Activated CD4-positive, alpha-beta T cell treated with anti-CD3 and anti-CD28 coated beads, Interleukin-2, amount 10 ng/mL, durations not matched to agents 7 days and 5 days (primary cell): ENCODE measurements around the gene RHBDF1. TPM values are rescaled to one million over a fixed set of nuclear protein-coding genes. Genes with fewer than 3 reads are reported as not detected.
"Not testable (repeated sequence)": the region's sequence is repeated elsewhere in the genome, so short reads cannot be mapped to it uniquely, and the experiment has no call there.

Experiments
- CTCF ChIA-PET: fragments of 350-600 bp; sonication (Branson Sonifier 250); formaldehyde crosslinking; loops from one replicate; lab custom pipeline; 2021; ENCODE audit warnings: antibody characterized with exemption; lab: Charles Lee
- POLR2A ChIA-PET: fragments of 350-600 bp; sonication (Branson Sonifier 250); formaldehyde crosslinking; loops from one replicate; lab custom pipeline; 2021; ENCODE audit warnings: antibody characterized with exemption; lab: Charles Lee
- DNase-seq: peaks from one replicate; pipeline ENCODE4 v3.0.0-alpha.2; 2020
- H3K27ac Mint-ChIP-seq: one replicate; pipeline ENCODE4 v1.8.0; 2021; ENCODE audit warnings: mild to moderate bottlenecking, moderate library complexity, mixed read lengths
- H3K27me3 Mint-ChIP-seq: one replicate; pipeline ENCODE4 v1.8.0; 2021; ENCODE audit warnings: mixed read lengths
- H3K36me3 Mint-ChIP-seq: one replicate; pipeline ENCODE4 v1.8.0; 2021; ENCODE audit warnings: low read depth, mixed read lengths
- H3K4me1 Mint-ChIP-seq: one replicate; pipeline ENCODE4 v1.8.0; 2021; ENCODE audit warnings: mixed read lengths
- H3K4me3 Mint-ChIP-seq: one replicate; pipeline ENCODE4 v1.8.0; 2021; ENCODE audit warnings: mild to moderate bottlenecking, moderate library complexity, mixed read lengths
- H3K9me3 Mint-ChIP-seq: one replicate; pipeline ENCODE4 v1.8.0; 2021; ENCODE audit warnings: mixed read lengths
- total RNA-seq, 2 experiments: library from RNA; stranded (reverse); gene quantifications; one replicate each; pipeline ENCODE4 v1.2.3, GENCODE V29; 2021

The RHBDF1 gene
- total RNA-seq, 2 experiments from 2014 or later, result 0.10 TPM; not detected in 1

- Mint-ChIP-seq H3K4me1 (peaks cover 34% of the 10 kb centered on the region), H3K9me3 (no peaks in the 10 kb centered on the region), H3K4me3 (no peak overlapping the region), H3K27ac (no peak overlapping the region), H3K27me3 (no peaks in the 10 kb centered on the region), H3K36me3 (peaks cover 51% of the 10 kb centered on the region)
- ChIA-PET POLR2A (no interaction called here), CTCF (interaction anchor here (3.4 kb wide), 1 partner anchor 18 kb away, joined by 10 read pairs; no protein-coding TSS in a partner anchor)
- DNase-seq, result no peak
Measured at GRCh38 chr16:47234-47633, 25.2 kb downstream of the RHBDF1 start.

DNA sequence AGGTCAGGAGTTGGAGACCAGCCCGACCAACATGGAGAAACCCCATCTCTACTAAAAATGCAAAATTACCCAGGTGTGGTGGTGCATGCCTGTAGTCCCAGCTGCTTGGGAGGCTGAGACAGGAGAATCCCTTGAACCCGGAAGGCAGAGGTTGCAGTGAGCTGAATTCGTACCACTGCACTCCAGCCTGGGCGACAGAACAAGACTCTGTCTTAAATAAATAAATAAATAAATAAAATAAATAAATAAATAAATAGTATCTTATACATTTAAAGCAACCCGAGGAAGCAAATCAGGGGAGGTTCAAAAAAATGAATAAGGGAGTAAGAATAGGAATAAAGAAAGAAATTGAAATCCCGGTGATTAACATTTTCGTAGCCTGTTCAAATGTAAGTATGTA, 25.9 kb downstream of the RHBDF1 start:
- H3K36me3 Mint-ChIP-seq, result peaks cover 56% of the 10 kb centered on the region
- H3K4me3 Mint-ChIP-seq, H3K27me3 Mint-ChIP-seq, H3K9me3 Mint-ChIP-seq, POLR2A ChIA-PET, DNase-seq, H3K27ac Mint-ChIP-seq: not testable (repeated sequence)
- peaks cover 35% of the 10 kb centered on the region for H3K4me1 Mint-ChIP-seq
- CTCF ChIA-PET, result interaction anchor here (3.4 kb wide), 1 partner anchor 19 kb away, joined by 10 read pairs; no protein-coding TSS in a partner anchor

DNA sequence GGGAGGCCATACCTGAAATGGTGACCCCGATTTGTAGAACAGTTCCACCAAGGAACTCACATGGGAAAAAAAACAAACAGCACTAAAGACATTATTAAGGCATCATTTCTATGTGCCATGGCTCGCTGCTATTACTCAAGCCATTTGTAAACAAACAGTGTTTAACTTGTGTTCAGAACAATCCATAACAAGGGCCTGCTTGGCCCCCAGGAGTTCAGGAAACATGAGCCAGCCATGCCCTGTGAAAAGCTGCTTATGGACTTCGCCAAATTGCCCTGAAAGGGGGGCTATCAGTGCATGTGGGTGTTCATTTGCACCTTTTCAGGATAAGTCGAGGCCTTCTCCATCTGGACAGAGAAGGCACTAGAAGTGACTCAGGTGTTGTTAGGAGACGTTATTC, 27.0 kb downstream of the RHBDF1 start:
- no peak overlapping the region for H3K27ac Mint-ChIP-seq
- H3K36me3 Mint-ChIP-seq, result peaks cover 46% of the 10 kb centered on the region
- ChIA-PET POLR2A (no interaction called here), CTCF (interaction anchor here (1.4 kb wide), 1 partner anchor 52 kb away, joined by 6 read pairs; no protein-coding TSS in a partner anchor)
- no peak for DNase-seq
- peaks cover 25% of the 10 kb centered on the region for H3K4me1 Mint-ChIP-seq
- H3K27me3 Mint-ChIP-seq, result no peaks in the 10 kb centered on the region
- no peak overlapping the region for H3K4me3 Mint-ChIP-seq
- no peaks in the 10 kb centered on the region for H3K9me3 Mint-ChIP-seq

- H3K27me3 Mint-ChIP-seq, result no peaks in the 10 kb centered on the region
- H3K4me1 Mint-ChIP-seq, result peaks cover 24% of the 10 kb centered on the region
- H3K36me3 Mint-ChIP-seq, result peaks cover 43% of the 10 kb centered on the region
- no peaks in the 10 kb centered on the region for H3K9me3 Mint-ChIP-seq
- ChIA-PET CTCF (interaction anchor here (1.4 kb wide), 1 partner anchor 52 kb away, joined by 6 read pairs; no protein-coding TSS in a partner anchor), POLR2A (no interaction called here)
- no peak overlapping the region for H3K27ac Mint-ChIP-seq
- no peak for DNase-seq
- no peak overlapping the region for H3K4me3 Mint-ChIP-seq
Measured at GRCh38 chr16:44655-45054, 27.8 kb downstream of the RHBDF1 start.

DNA sequence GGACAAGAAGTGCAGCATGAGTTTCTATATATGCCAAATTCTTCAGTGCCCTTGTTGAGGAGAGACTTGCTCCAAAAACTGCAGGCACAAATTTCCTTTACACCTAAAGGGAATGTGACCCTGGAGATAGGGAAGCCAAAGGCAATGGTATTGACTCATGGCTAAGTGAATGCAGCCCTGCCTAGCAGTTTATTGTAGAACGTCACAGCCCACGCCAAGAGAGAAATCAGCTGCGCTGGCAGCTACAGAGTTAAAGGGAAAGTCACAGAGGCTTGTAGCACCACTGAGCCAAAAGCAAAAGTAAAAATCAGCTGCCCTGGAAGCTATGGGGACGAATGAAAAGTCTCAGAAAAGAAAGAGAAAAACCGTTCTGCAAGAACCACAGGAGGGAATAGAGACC, 29.1 kb downstream of the RHBDF1 start:
- ChIA-PET POLR2A (no interaction called here), CTCF (no interaction called here)
- Mint-ChIP-seq H3K27ac (no peak overlapping the region), H3K36me3 (peaks cover 45% of the 10 kb centered on the region), H3K27me3 (no peaks in the 10 kb centered on the region), H3K9me3 (no peaks in the 10 kb centered on the region), H3K4me3 (no peak overlapping the region), H3K4me1 (peaks cover 38% of the 10 kb centered on the region)
- DNase-seq, result no peak

DNA sequence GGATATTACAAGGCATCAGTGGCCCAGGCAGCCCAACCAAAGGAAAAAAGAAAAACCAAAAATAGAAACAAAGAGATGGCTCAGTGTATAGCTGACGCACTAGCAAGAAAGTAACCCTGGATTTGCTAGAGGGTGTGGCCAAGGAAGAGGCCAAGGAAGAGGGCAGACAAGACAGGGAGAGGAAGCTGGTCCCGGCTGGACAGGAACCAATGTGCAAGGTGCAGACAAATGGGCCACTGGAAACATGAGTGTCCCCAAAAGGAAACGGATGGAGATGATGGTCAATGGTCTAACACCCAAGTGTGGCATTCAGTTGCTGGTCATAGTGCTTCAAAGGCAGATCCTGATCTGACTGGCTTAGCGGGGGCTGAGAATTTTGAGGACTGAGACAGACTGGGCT, 29.7 kb downstream of the RHBDF1 start:
- Mint-ChIP-seq H3K27ac (peak overlapping the region; percentile 21), H3K4me3 (no peak overlapping the region), H3K4me1 (peaks cover 42% of the 10 kb centered on the region), H3K36me3 (peaks cover 41% of the 10 kb centered on the region), H3K9me3 (no peaks in the 10 kb centered on the region), H3K27me3 (no peaks in the 10 kb centered on the region)
- CTCF ChIA-PET, result no interaction called here
- POLR2A ChIA-PET, result interaction anchor here (0.6 kb wide), 1 partner anchor 336 kb away, joined by 3 read pairs; no protein-coding TSS in a partner anchor
- DNase-seq, result no peak

DNA sequence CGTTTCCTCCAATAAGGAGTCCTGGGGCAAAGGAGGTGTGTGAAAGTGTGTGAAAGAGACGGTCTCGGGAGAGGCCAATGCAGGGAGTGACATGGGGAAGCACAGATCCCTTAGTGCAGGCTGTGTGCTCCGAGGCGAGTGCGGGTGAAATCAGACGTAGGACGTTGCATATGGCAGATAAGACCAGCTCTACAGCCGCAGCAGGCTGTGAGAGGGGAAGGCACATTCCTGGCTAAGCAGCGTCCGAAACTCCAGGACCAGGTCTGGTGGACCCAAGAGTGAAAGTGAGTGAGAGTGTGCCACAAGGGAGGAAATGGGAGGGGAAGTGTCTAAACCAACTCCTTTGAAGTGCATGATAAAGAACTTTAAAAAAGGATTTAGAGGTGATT, 30.4 kb downstream of the RHBDF1 start:
- Mint-ChIP-seq H3K9me3 (no peaks in the 10 kb centered on the region), H3K27me3 (no peaks in the 10 kb centered on the region), H3K27ac (no peak overlapping the region), H3K36me3 (peaks cover 37% of the 10 kb centered on the region), H3K4me3 (no peak overlapping the region), H3K4me1 (peaks cover 44% of the 10 kb centered on the region)
- CTCF ChIA-PET, result no interaction called here
- no peak for DNase-seq
- POLR2A ChIA-PET, result no interaction called here

DNA sequence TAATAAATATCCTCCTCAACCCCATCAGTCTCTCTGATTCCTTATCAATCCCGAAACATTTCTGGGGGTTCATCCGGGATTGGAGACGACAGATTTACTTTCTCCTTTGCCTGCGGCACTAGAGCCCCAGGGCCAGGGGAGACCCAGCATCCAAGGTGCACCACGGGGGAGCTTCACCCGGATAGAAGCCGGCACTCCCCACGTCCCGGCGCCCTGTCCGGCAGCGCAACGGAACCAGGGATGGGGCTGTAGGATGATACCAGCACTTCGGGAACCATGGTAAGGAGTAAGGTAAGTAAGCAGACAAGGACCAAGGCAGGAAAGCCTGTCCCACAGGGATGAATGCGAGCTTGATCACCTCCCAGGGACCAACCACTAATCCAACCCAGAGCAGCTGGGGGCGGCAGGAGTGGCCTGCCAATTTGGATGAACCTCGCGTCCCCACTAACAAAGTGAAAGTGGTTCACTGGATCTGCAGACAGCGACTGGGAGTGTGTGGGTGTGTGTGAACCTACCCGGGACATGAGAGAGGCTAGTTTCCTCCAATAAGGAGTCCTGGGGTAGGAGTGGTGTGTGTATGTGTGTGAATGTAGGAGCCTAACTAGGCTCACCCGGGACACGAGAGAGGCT, 30.9 kb downstream of the RHBDF1 start:
- DNase-seq, result no peak
- H3K27ac Mint-ChIP-seq, result no peak overlapping the region
- H3K4me3 Mint-ChIP-seq, result no peak overlapping the region
- peaks cover 44% of the 10 kb centered on the region for H3K4me1 Mint-ChIP-seq
- ChIA-PET POLR2A (no interaction called here), CTCF (no interaction called here)
- H3K27me3 Mint-ChIP-seq, result no peaks in the 10 kb centered on the region
- peaks cover 36% of the 10 kb centered on the region for H3K36me3 Mint-ChIP-seq
- H3K9me3 Mint-ChIP-seq, result no peaks in the 10 kb centered on the region

DNA sequence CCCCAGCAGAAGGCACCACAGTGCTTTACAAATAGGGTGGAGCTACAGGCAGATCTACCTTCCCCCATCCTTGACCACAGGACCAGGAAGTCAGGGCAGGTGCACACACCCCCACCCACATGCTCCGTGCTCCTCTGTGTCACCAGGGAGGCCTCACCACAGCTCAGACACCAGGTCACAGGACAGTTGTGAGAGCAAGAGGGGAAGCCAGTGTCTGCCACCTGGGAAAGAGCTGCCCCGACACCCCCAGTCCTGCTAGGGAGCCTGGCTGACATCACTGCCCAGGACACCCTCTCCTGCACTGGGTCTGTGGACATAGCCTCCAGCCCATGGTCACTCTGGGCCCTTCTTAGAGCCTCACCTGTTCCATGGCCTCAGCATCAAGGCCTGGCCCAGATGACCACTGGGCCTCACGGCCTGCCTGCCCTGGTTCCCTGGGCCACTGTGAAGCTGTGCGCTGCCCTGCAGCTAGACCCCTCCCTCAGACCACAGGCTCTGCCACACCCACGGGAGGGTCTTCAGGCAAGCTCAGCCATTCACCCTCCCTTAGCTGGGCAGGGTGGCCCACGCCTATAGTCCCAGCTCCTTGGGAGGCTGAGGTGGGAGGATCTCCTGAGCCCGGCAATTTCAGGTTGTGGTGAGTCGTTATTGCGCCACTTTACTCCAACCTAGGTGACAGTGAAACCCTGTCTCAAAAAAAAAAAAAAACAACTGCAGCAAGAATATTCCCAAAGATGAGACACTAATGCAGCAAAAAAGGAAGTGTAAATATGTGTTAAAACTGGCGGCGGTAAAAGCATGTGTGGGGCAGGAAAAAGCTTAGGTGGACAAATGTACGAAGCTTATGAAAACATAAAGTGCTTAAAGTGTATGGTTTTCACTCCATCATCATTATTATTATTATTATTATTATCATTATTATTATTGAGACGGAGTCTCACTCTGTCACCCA, 33.2 kb downstream of the RHBDF1 start:
- peaks cover 51% of the 10 kb centered on the region for H3K4me1 Mint-ChIP-seq
- peak overlapping the region; percentile 85 for H3K27ac Mint-ChIP-seq
- H3K4me3 Mint-ChIP-seq, result no peak overlapping the region
- no peaks in the 10 kb centered on the region for H3K9me3 Mint-ChIP-seq
- POLR2A ChIA-PET, result no interaction called here
- CTCF ChIA-PET, result interaction anchor here (1.2 kb wide), 1 partner anchor 26 kb away, joined by 6 read pairs; no protein-coding TSS in a partner anchor
- peak; percentile 76 for DNase-seq
- H3K27me3 Mint-ChIP-seq, result no peaks in the 10 kb centered on the region
- peaks cover 33% of the 10 kb centered on the region for H3K36me3 Mint-ChIP-seq

DNA sequence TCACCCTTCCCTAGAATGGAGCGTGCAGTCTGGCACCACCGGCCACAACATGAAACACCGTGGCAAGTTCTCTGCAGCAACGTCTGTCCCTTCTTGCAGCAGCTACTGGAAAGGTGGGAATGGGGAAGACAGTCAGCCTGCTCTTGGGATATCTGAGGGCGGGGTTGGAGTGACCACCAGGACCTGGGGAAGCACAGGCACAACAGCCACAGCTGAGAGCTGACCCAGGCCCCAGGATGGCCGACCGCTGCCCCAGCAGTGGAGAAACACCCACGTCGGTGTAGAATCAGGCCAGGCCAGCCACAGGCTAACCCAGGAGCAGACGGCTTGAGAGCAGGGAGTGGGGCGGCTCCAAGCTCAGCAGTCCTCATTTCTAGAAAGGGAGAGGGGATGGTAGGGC, 34.2 kb downstream of the RHBDF1 start:
- CTCF ChIA-PET, H3K4me3 Mint-ChIP-seq, POLR2A ChIA-PET, H3K27me3 Mint-ChIP-seq, H3K9me3 Mint-ChIP-seq, DNase-seq: not testable (repeated sequence)
- Mint-ChIP-seq H3K27ac (peak overlapping the region; percentile 85), H3K4me1 (peaks cover 47% of the 10 kb centered on the region), H3K36me3 (peaks cover 26% of the 10 kb centered on the region)

- Mint-ChIP-seq H3K27ac (peak overlapping the region; percentile 9), H3K4me3 (no peak overlapping the region), H3K9me3 (no peaks in the 10 kb centered on the region), H3K36me3 (peaks cover 20% of the 10 kb centered on the region), H3K4me1 (peaks cover 40% of the 10 kb centered on the region), H3K27me3 (no peaks in the 10 kb centered on the region)
- no peak for DNase-seq
- ChIA-PET CTCF (no interaction called here), POLR2A (no interaction called here)
Measured at GRCh38 chr16:37511-37910, 34.9 kb downstream of the RHBDF1 start.

DNA sequence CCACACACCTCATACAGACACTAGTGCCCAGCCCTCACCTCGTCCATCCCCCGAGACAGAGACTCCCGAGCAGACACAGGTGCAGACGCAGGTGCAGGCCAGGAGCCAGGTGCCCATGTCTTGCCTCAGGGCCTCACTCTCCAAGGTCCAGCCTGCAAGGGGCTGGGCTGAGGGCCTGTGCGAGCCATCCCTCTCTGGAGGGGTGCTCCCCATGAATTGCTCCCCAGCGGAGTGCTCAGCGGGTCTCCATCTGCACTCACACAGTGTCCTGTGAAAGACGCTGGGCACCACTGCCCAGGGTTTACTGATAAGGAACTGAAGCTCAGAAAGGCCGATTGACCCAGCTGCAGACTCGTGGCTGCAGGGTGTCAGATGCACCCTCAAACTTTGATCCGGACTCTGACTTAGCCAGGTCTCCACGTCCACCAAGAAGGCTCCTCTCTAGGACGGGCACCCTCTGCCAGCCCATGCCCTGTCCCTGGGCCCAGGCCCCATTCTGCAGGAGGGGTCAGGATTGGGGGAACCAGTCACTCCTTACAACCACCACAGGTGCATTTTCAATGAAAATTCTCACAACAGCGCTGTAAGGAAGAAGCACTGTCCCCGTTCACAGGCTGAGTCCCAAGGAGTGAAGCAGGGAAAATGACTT, 36.0 kb downstream of the RHBDF1 start:
- ChIA-PET CTCF (no interaction called here), POLR2A (no interaction called here)
- DNase-seq, result no peak
- H3K27ac Mint-ChIP-seq, result no peak overlapping the region
- no peaks in the 10 kb centered on the region for H3K9me3 Mint-ChIP-seq
- peaks cover 11% of the 10 kb centered on the region for H3K36me3 Mint-ChIP-seq
- peaks cover 32% of the 10 kb centered on the region for H3K4me1 Mint-ChIP-seq
- H3K27me3 Mint-ChIP-seq, result no peaks in the 10 kb centered on the region
- no peak overlapping the region for H3K4me3 Mint-ChIP-seq
